Trophoblast cell (in vitro differentiated cells and primary cell): ENCODE data around the gene FALEC.

Experiments used
- DNase-seq, 2 donors: peaks; one replicate each; pipeline ENCODE4 v3.0.0-alpha.2; 2016
- H2AFZ ChIP-seq: 2 replicates; pipeline ENCODE4 v1.6.1; 2013; ENCODE audit warnings: low read length, moderate library complexity, mild to moderate bottlenecking; ENCODE audit not compliant: insufficient read depth, poor library complexity
- H2AK5ac ChIP-seq: 2 replicates; pipeline ENCODE4 v1.6.1; 2013; ENCODE audit warnings: mild to moderate bottlenecking, low read length
- H2BK120ac ChIP-seq: 2 replicates; pipeline ENCODE4 v1.6.1; 2013; ENCODE audit warnings: low read length, mild to moderate bottlenecking, moderate library complexity; ENCODE audit not compliant: insufficient read depth, poor library complexity
- H2BK12ac ChIP-seq: 2 replicates; pipeline ENCODE4 v1.6.1; 2013; ENCODE audit warnings: mild to moderate bottlenecking, low read length, moderate library complexity
- H2BK5ac ChIP-seq: 2 replicates; pipeline ENCODE4 v1.6.1; 2013; ENCODE audit warnings: low read length, low read depth, moderate library complexity, mild to moderate bottlenecking; ENCODE audit not compliant: poor library complexity
- H3K14ac ChIP-seq: 2 replicates; pipeline ENCODE4 v1.6.1; 2013; ENCODE audit warnings: mild to moderate bottlenecking, low read length
- H3K18ac ChIP-seq: 2 replicates; pipeline ENCODE4 v1.6.1; 2013; ENCODE audit warnings: mild to moderate bottlenecking, low read length
- H3K23ac ChIP-seq: 2 replicates; pipeline ENCODE4 v1.6.1; 2013; ENCODE audit warnings: low read length
- H3K27ac ChIP-seq: 2 replicates; pipeline ENCODE4 v1.5.1; 2013; ENCODE audit warnings: low read depth, mild to moderate bottlenecking, inconsistent platforms, low read length, moderate library complexity
- H3K27me3 ChIP-seq: 2 replicates; pipeline ENCODE4 v1.6.1; 2013; ENCODE audit warnings: inconsistent platforms, mild to moderate bottlenecking, low read length, moderate library complexity; ENCODE audit not compliant: insufficient read depth
- H3K36me3 ChIP-seq, 2 experiments: 1 replicate in 1 of 2; 2 replicates in 1 of 2; pipeline ENCODE4 v1.6.1; 2013; ENCODE audit warnings: low read length in 2 of 2, mild to moderate bottlenecking in 2 of 2, moderate library complexity in 1 of 2; ENCODE audit not compliant: insufficient read depth in 2 of 2, control insufficient read depth in 1 of 2
- H3K4ac ChIP-seq: 2 replicates; pipeline ENCODE4 v1.6.1; 2013; ENCODE audit warnings: low read depth, mild to moderate bottlenecking, low read length, moderate library complexity
- H3K4me1 ChIP-seq, 2 experiments: 1 replicate in 1 of 2; 2 replicates in 1 of 2; pipeline ENCODE4 v1.6.1; 2013; ENCODE audit warnings: low read length in 2 of 2, mild to moderate bottlenecking in 2 of 2, moderate library complexity in 1 of 2; ENCODE audit not compliant: insufficient read depth in 2 of 2, control insufficient read depth in 1 of 2
- H3K4me2 ChIP-seq: 2 replicates; pipeline ENCODE4 v1.6.1; 2013; ENCODE audit warnings: inconsistent platforms, mild to moderate bottlenecking, low read length, moderate library complexity
- H3K4me3 ChIP-seq: 2 replicates; pipeline ENCODE4 v1.5.1; 2013; ENCODE audit warnings: mild to moderate bottlenecking, low read depth, low read length, inconsistent platforms
- H3K79me1 ChIP-seq: one replicate; pipeline ENCODE4 v1.6.1; 2013; ENCODE audit warnings: low read length
- H3K79me2 ChIP-seq: 2 replicates; pipeline ENCODE4 v1.6.1; 2013; ENCODE audit warnings: low read length, mild to moderate bottlenecking; ENCODE audit not compliant: control insufficient read depth, insufficient read depth, poor library complexity
- H3K9ac ChIP-seq: 2 replicates; pipeline ENCODE4 v1.6.1; 2013; ENCODE audit warnings: mild to moderate bottlenecking, low read length
- H3K9me3 ChIP-seq: 2 replicates; pipeline ENCODE4 v1.6.1; 2013; ENCODE audit warnings: low read depth, mild to moderate bottlenecking, control low read depth, inconsistent platforms, low read length; ENCODE audit not compliant: insufficient read depth
- H4K12ac ChIP-seq: 2 replicates; pipeline ENCODE4 v1.6.1; 2013; ENCODE audit warnings: low read depth, mild to moderate bottlenecking, low read length, moderate library complexity
- H4K8ac ChIP-seq: 2 replicates; pipeline ENCODE4 v1.6.1; 2013; ENCODE audit warnings: low read depth, mild to moderate bottlenecking, low read length, moderate library complexity
- H4K91ac ChIP-seq: one replicate; pipeline ENCODE4 v1.6.1; 2013; ENCODE audit warnings: low read depth, mild to moderate bottlenecking, low read length, moderate library complexity
- WGBS: extraction: QIAGEN DNeasy Blood & Tissue Kit; methylation state at CpG from one replicate; pipeline ENCODE4 v1.1.7; 2013; ENCODE audit warnings: missing lambda C conversion rate; ENCODE audit not compliant: insufficient read length, insufficient coverage; ENCODE audit errors: extremely low coverage; 5-methylcytosine and 5-hydroxymethylcytosine counted together

Gene FALEC

DNA sequence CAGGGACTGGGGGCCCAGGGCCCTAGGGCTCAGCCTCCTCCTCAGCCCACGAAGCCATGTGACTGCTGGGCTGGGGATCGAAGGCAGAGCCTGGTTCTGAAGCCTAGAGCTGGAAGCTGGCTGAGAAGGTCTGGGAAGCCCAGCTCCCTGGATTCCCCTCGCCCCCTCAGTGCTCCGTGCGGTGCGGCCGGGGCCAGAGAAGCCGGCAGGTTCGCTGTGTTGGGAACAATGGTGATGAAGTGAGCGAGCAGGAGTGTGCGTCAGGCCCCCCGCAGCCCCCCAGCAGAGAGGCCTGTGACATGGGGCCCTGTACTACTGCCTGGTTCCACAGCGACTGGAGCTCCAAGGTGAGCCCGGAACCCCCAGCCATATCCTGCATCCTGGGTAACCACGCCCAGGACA, 42.8 kb downstream of the FALEC start:
- no peak overlapping the region for H4K12ac ChIP-seq
- peak overlapping the region; percentile 8 for H4K91ac ChIP-seq
- DNase-seq: no peak
- no peak overlapping the region for H2BK120ac ChIP-seq
- peaks cover 29% of the 10 kb centered on the region for H3K79me1 ChIP-seq
- no peak overlapping the region for H3K18ac ChIP-seq
- no peak overlapping the region for H3K4me3 ChIP-seq
- H3K36me3 ChIP-seq: peaks cover 25 to 29% of the 10 kb centered on the region in 2 experiments
- H3K79me2 ChIP-seq: peaks cover 10% of the 10 kb centered on the region
- no peak overlapping the region for H3K9ac ChIP-seq
- H4K8ac ChIP-seq: no peak overlapping the region
- no CpG with 5 or more reads among the region's 15 CpGs for WGBS
- no peak overlapping the region for H2AFZ ChIP-seq
- H2BK5ac ChIP-seq: peak overlapping the region; percentile 4
- peak overlapping the region; percentile 11 for H3K14ac ChIP-seq
- peak overlapping the region; percentile 9 for H2BK12ac ChIP-seq
- H3K27me3 ChIP-seq: no peaks in the 10 kb centered on the region
- no peak overlapping the region for H3K27ac ChIP-seq
- H2AK5ac ChIP-seq: no peak overlapping the region
- no peak overlapping the region for H3K4ac ChIP-seq
- H3K4me1 ChIP-seq: peaks cover 26 to 30% of the 10 kb centered on the region in 2 experiments
- H3K23ac ChIP-seq: no peak overlapping the region
- H3K4me2 ChIP-seq: no peak overlapping the region
- peaks cover 3% of the 10 kb centered on the region for H3K9me3 ChIP-seq

DNA sequence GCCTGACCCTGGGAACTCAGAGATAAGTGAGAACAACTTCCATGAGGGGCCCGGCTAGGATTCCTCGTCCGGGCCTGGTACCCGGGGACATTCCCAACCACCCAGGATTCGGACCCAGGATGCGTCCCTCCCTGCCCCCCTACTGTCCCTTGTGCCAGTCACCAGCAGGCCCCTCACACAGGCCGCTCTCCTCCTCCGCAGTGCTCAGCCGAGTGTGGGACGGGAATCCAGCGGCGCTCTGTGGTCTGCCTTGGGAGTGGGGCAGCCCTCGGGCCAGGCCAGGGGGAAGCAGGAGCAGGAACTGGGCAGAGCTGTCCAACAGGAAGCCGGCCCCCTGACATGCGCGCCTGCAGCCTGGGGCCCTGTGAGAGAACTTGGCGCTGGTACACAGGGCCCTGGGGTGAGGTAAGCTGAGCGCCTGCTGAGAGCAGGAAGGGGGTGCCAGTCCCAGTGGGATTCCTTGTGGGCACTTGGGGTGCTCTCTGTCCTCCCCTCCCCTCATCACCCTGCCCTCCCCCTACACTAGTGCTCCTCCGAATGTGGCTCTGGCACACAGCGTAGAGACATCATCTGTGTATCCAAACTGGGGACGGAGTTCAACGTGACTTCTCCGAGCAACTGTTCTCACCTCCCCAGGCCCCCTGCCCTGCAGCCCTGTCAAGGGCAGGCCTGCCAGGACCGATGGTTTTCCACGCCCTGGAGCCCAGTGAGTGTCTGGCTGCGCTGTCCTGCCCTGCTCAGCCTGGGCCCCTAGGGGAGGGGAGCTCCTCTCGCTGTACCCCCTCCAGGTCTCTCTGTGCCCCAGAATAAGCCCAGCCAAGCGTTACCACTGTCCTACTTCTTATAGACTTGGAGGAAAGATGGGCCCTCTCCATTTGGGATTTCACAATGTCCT, 43.5 kb downstream of the FALEC start:
- peaks cover 25 to 29% of the 10 kb centered on the region in 2 experiments for H3K36me3 ChIP-seq

DNA sequence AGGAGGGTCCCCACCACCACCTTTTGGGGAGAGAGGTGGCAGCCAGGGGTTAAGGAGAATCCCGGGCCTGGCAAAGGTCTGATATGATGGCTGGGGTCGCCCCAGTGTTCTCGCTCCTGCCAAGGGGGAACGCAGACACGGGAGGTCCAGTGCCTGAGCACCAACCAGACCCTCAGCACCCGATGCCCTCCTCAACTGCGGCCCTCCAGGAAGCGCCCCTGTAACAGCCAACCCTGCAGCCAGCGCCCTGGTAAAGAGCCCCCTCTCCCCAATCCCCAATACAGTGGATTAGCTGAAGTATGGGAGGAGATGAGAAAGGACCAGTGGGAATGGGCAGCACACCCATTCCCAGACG, 44.1 kb downstream of the FALEC start:
- H3K36me3 ChIP-seq: peaks cover 22 to 24% of the 10 kb centered on the region in 2 experiments
- no peak overlapping the region for H3K9ac ChIP-seq
- peak overlapping the region; percentile 52 for H3K4ac ChIP-seq
- H2BK12ac ChIP-seq: peak overlapping the region; percentile 23
- H3K4me3 ChIP-seq: no peak overlapping the region
- H3K27ac ChIP-seq: no peak overlapping the region
- no peak for DNase-seq
- H3K18ac ChIP-seq: peak overlapping the region; percentile 61
- no peak overlapping the region for H2BK5ac ChIP-seq
- peaks cover 3% of the 10 kb centered on the region for H3K9me3 ChIP-seq
- H2AK5ac ChIP-seq: peak overlapping the region; percentile 18
- H3K4me1 ChIP-seq: peaks cover 31 to 33% of the 10 kb centered on the region in 2 experiments
- no peak overlapping the region for H3K4me2 ChIP-seq
- H3K14ac ChIP-seq: no peak overlapping the region
- H4K8ac ChIP-seq: peak overlapping the region; percentile 30
- H2BK120ac ChIP-seq: no peak overlapping the region
- H4K91ac ChIP-seq: peak overlapping the region; percentile 11
- no peaks in the 10 kb centered on the region for H3K27me3 ChIP-seq
- no peak overlapping the region for H3K23ac ChIP-seq
- peaks cover 37% of the 10 kb centered on the region for H3K79me1 ChIP-seq
- peak overlapping the region; percentile 50 for H2AFZ ChIP-seq
- peaks cover 12% of the 10 kb centered on the region for H3K79me2 ChIP-seq
- WGBS: no CpG with 5 or more reads among the region's 10 CpGs
- no peak overlapping the region for H4K12ac ChIP-seq

More for the DNA sequence above, 43.5 kb downstream of the FALEC start:
- Histone ChIP-seq H3K9ac (no peak overlapping the region), H2BK120ac (peak overlapping the region; percentile 26), H3K9me3 (peaks cover 3% of the 10 kb centered on the region), H3K14ac (peak overlapping the region; percentile 22), H3K4me3 (no peak overlapping the region), H3K4me1 (peaks cover 31 to 32% of the 10 kb centered on the region in 2 experiments), H3K4ac (peak overlapping the region; percentile 19), H4K8ac (peak overlapping the region; percentile 30), H3K79me2 (peaks cover 12% of the 10 kb centered on the region), H3K18ac (peak overlapping the region; percentile 61), H4K12ac (no peak overlapping the region), H2BK5ac (no peak overlapping the region), H3K79me1 (peaks cover 37% of the 10 kb centered on the region), H3K4me2 (no peak overlapping the region), H4K91ac (peak overlapping the region; percentile 11), H3K27me3 (no peaks in the 10 kb centered on the region), H2BK12ac (peak overlapping the region; percentile 23), H2AFZ (no peak overlapping the region), H3K27ac (peak overlapping the region; percentile 15), H2AK5ac (peak overlapping the region; percentile 5), H3K23ac (no peak overlapping the region)
- DNase-seq: peak; percentile 69
- no CpG with 5 or more reads among the region's 28 CpGs for WGBS

DNA sequence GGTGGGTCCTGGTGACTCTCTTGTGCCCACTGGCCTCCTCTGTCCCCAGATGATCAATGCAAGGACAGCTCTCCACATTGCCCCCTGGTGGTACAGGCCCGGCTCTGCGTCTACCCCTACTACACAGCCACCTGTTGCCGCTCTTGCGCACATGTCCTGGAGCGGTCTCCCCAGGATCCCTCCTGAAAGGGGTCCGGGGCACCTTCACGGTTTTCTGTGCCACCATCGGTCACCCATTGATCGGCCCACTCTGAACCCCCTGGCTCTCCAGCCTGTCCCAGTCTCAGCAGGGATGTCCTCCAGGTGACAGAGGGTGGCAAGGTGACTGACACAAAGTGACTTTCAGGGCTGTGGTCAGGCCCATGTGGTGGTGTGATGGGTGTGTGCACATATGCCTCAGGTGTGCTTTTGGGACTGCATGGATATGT, 44.5 kb downstream of the FALEC start:
- peak in 1 of 2 donors; percentile 85 for DNase-seq
- Histone ChIP-seq H3K23ac (no peak overlapping the region), H3K36me3 (peaks cover 20 to 23% of the 10 kb centered on the region in 2 experiments), H3K18ac (no peak overlapping the region), H3K27me3 (no peaks in the 10 kb centered on the region), H3K4me2 (no peak overlapping the region), H2BK12ac (no peak overlapping the region), H3K14ac (no peak overlapping the region), H2AFZ (no peak overlapping the region), H4K12ac (no peak overlapping the region), H3K4me3 (no peak overlapping the region), H2AK5ac (peak overlapping the region; percentile 18), H2BK120ac (no peak overlapping the region), H3K27ac (peak overlapping the region; percentile 100), H3K79me1 (peaks cover 37% of the 10 kb centered on the region), H3K9me3 (peaks cover 3% of the 10 kb centered on the region), H2BK5ac (no peak overlapping the region), H3K9ac (no peak overlapping the region), H3K79me2 (peaks cover 12% of the 10 kb centered on the region), H4K8ac (no peak overlapping the region), H3K4ac (no peak overlapping the region), H4K91ac (no peak overlapping the region), H3K4me1 (peaks cover 31 to 33% of the 10 kb centered on the region in 2 experiments)
- no CpG with 5 or more reads among the region's 9 CpGs for WGBS
